Spleen (tissue), 7 donors: Measurements from ENCODE around the gene MAP3K5.

Experiments
- POLR2A ChIP-seq, 3 donors: fragments of 450-650 bp; IDR thresholded peaks; one replicate each; pipeline ENCODE4 v1.5.1; 2017; ENCODE audit warnings: antibody characterized with exemption in 3 of 3, mild to moderate bottlenecking in 1 of 3
- TF ChIP-seq, protein P1 (sequence below), 11 experiments: fragments of 200-600 bp in 7 of 11; fragments of 450-650 bp in 4 of 11; sonication (generic) in 4 of 11; IDR thresholded peaks in 8 of 11; conservative IDR thresholded peaks in 3 of 11; 1 replicate in 7 of 11; 2 replicates in 4 of 11; pipeline versions ENCODE4 v1.4.0 to v1.8.0; 2016 to 2021; ENCODE audit warnings: antibody characterized with exemption in 11 of 11, inconsistent platforms in 4 of 11, mild to moderate bottlenecking in 1 of 11
- donor health status: DM: no; HTN: no; CAD: no; lungs with moderate emphysema.
- donor health status: DM: no; HTN: no; CAD: no.
- donor health status: DM: no; HTN: no; CAD: no.

DNA sequence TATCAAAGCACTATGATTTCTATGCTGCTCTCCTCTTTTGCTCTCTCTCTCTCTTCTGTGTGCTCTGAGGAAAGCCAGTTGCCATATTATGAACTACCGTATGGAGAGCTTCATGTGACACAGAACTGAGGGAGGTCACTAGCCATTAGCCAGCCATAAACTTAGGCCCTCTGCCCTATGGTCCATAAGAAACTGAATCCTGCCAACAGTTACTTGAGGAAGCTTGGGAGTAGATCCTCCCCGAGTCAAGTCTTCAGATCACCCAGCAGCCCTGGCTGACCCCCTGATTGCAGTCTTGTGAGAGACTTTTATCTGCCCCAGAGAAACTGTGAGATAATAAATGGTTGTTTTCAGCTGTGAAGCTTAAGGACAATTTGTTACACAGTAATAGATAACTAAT, 24.4 kb upstream of the MAP3K5 start:
- TF ChIP-seq, protein P1, sequence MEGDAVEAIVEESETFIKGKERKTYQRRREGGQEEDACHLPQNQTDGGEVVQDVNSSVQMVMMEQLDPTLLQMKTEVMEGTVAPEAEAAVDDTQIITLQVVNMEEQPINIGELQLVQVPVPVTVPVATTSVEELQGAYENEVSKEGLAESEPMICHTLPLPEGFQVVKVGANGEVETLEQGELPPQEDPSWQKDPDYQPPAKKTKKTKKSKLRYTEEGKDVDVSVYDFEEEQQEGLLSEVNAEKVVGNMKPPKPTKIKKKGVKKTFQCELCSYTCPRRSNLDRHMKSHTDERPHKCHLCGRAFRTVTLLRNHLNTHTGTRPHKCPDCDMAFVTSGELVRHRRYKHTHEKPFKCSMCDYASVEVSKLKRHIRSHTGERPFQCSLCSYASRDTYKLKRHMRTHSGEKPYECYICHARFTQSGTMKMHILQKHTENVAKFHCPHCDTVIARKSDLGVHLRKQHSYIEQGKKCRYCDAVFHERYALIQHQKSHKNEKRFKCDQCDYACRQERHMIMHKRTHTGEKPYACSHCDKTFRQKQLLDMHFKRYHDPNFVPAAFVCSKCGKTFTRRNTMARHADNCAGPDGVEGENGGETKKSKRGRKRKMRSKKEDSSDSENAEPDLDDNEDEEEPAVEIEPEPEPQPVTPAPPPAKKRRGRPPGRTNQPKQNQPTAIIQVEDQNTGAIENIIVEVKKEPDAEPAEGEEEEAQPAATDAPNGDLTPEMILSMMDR (IDR thresholded peaks at IDR 0.05 in 8 of 11, conservative IDR thresholded peaks at IDR 0.05 in 3 of 11) = no peak
- no peak for TF ChIP-seq POLR2A (IDR thresholded peaks at IDR 0.05)
